Medulla oblongata (tissue), 1 donor: Measurements from ENCODE around the gene FLCN.
"Not testable (repeated sequence)": the region's sequence is repeated elsewhere in the genome, so short reads cannot be mapped to it uniquely, and the experiment has no call there.

ENCODE experiments used
- DNase-seq: peaks from one replicate; pipeline ENCODE4 v3.0.0-alpha.2; 2015; ENCODE audit errors: extremely low spot score

The FLCN gene

DNA sequence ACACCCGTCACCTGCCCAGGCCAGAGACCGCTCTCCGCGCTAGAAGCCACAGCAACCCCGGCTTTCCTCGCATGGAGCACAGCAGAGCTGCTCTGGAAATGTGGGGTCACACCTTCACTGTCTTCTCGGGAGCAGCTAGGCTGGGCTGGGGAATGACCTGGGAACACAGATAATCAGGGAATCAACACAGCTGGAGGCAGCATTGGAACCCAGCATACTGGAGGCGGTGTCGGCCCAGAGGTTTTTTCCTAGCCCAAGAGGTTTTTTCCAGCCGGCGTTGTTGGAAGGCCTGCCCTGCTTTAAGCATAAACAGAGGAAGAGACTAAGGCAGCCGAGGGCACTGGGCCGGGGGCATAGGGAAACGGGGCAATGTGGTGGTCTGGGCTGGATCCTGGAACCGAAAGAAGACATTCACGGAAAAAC lies 30.0 kb downstream of the FLCN start:
- no peak for DNase-seq

DNA sequence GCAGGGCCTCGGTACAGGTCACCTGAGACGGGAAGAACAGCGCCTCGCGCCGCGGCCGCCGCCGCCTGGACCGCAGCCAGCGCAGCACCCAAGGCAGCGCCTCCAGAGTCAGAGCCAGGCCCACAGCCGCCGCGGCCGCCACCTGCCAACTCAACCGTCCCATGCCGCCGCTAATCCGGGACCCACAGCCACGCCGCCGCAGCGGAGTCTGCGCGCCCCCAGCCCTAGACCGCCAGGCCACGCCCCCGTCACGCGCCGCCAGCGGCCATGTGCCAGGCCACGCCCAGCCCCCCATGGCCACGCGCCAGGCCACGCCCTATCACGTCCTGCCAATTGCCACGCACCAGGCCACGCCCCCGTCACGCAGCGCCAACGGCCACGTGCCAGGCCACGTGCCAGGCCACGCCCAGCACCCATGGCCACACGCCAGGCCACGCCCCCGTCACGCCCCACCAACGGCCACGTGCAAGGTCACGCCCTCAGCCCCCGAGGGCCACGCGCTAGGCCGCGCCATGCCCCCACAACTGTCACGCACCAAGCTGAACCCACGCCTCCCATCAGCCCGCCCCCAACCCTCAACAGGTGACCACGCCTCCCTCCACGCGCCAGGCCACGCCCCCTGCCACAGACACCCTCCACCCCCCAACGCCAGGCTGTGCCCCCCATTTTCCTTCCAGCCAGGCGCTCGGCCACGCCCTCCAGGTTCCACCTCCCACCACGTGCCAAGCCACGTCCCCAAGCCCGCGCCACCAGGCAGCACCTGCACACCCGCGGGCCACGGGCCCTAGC lies 30.6 kb downstream of the FLCN start, which contains the start of gene PLD6:
Gene PLD6, minus strand, starts transcription at position 210 of the 789 bp plus-strand sequence. Its CDS starts 47 bp downstream, at position 163.
- DNase-seq = no peak

DNA sequence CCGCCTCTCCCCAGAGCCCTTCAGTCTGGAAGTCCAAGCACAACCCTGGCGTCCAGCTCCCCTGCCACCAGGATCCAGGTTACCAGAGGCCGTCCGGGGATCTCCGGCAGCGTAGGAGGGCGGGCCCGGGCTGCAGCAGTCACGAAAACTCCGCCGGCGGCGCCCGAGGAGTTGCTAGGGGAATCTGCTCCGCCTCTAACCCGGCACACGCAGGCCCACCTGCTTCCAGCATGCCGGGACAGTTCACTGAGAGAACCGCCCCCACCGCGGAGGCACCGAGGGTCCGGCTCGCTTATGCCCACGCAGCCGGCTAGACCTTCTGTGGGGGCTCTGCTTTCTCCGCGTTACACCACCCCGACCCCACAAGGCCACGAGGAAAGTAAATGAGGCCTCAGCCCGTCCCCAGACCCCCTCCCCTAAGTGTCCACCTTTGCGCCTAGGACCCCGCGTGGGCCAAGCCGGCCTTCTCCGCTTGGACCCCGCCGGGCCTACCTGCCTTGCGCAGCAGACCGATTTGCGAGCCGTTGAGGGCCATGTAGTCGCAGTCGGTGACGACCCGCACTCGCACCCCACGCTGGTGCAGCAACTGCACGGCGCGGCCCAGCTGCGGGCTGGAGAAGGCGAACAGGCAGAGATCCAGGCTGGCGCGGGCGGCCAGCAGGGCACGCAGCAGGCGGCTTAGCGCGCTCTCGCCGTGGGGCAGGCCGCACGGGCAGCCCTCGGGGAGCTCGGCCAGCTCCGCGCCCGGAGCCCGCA lies 31.4 kb downstream of the FLCN start:
- DNase-seq = no peak

DNA sequence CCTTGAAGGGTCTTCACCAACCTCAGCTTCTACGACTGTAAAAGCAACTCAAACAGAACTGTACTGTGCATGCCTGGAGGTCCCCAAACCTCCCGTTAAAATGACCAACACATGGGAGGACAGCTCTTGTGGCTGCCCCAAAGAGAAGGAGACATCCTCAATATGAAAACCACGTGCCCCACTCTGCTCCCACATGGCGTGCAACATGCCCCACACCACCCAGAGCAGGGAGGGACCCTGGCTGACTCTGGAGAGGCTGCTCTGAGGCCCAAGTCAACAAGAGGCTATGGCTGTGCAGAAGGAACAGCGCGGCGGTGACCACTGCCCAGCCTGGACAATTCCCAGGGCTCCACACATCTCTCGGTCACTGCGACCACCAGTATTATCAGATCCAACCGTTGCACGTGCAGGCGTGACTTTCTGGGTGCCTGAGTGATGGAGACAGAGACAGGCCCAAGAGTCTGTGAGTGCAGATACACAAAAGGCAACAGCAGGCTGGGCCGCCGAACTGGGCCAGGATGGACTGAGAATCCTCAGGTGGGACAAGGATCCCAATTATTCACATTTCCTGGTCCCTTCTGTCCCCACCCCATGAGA lies 32.2 kb downstream of the FLCN start:
- DNase-seq = no peak

DNA sequence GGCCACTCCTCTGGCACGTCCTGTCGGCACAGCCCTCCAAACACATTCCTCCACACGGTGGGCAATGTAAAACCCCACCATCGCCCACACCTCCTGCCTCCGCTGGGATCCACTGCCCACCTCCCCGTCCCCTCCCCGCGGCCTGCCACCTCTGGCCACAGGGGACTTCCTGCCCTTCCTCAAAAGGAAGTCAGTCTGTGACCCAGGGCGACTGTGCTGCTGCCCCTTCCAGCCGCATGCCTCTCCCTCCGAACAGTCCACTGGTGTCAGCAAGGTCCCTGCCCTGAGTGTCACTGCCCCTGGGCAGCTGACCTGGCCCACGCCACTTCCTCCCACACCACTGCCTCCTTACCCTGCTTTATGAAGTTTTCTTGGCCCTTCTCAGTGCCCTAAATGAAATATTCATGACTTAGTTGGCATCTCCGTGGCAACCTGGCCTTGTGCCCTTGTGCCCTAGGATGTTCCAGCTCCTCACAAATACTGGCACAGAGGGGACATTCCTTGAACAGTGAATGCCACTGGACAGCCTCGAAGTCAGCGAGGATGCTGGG lies 32.9 kb downstream of the FLCN start:
- DNase-seq = peak; percentile 82

DNA sequence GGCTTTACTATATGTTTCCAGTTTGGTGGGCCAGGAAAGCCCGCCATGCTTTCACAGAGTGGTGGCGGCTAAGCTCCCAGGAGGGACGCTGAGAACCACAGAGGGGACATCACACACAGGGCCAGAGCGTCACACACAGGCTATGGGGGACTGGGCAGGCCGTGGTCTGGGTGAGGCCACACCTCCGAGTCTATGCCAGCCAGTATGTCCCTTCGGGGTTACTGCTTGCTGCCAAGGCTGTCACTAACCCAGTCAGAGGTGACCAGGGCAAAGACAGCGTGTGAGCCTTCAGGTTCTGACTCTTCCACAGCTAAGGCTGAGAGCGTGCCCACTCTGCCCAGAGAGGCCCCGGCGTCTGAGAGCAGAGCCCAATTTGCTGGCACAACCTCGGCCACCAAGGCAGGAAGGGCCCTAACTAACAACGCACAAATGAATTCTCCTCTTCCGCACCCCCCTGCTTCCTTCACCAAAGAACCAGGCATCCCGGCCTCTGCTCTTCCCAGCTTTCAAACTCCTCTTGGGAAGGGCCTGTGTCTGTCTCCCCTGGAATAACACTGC lies 33.7 kb downstream of the FLCN start:
- no peak for DNase-seq

DNA sequence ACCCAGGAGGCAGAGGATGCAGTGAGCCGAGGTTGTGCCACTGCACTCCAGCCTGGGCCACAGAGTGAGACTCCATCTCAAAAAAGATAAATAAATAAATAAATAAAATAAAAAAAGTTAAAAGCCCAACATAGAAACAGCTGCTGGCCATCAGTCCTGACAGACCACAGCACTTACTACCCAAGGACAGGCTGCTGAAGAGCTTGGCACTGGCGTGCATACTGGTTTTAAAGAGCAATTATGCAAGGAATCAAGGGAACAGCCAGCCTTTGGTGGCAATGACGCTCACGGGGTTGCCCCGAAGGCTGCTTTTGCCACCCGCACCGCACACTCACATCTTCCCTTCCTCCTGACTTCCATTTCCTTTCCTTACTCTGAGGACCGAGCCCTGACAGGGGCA lies 35.1 kb downstream of the FLCN start:
- no peak for DNase-seq

DNA sequence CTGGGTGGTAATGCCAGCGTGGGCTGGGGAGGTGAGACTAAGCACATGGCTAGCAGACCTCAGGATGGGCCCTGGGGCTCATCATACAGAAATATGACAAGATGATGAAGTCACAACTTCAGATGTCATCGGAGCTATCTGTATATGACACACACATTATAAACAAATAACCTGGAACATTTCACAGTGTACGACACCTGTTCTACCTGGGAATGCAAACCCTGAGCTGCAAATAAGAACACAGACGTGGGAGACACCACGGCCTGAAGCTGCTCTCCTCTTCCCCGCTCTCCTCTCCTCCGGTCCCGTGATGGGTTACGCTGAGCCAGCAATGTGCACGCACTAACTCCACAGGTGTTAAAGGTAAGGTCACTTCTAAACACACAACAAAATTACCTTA lies 35.7 kb downstream of the FLCN start:
- no peak for DNase-seq

DNA sequence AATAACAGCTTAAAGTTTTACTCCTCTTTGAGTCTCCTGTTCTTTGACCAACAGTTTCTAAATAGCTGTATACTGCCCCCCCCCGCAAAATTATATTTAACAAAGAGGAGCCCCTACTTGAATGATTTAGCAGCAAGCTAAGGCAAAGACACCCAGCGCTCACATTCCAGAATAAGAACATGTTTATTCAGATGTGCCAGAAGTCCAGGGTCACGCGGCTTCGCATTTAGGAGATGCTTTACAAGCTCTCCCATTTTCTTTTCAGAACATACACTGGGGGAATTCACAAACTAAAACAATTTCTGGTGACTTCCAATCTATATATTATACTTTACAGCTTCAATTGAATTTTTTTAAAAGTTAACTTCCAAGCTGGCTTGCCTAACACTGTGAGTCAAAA lies 36.1 kb downstream of the FLCN start:
- DNase-seq = no peak

DNA sequence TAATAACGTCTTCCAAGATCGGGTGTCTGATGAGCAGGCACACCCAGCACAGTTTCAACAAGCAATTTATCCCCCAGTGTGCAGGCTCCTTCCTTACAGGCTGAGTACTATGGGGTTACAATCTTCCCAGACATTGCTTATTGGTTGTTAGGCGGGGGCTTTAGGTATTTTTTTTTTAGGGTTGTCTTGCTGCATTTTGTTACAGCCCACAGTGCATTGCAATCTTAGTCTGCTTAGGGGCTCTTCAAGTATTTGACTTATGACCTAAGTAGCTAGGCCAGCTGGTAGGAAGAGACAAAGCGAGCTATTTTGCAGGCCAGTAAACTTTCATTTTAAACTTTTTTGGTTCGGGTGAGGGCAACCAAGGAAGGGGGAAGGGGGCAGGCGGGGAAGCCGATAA lies 36.7 kb downstream of the FLCN start:
- no peak for DNase-seq

DNA sequence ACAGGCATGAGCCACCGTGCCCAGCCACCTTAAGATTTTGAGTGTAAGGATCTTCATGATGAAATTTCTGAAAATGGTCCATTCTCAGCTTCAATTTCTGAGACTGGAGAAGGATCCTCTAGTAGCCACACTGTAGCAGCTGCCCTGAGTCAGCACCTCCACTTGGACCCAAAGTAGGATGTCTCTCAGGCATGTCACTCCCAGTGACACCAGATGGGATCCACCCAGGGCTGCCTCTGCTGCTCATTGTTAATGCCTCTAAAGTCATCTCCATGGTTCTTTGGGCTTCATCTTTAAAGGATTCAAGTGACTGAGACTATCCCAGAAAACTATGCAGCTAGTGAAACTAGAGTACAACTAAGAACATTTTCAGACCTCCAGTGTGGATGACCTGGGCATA lies 38.7 kb downstream of the FLCN start:
- no peak for DNase-seq

DNA sequence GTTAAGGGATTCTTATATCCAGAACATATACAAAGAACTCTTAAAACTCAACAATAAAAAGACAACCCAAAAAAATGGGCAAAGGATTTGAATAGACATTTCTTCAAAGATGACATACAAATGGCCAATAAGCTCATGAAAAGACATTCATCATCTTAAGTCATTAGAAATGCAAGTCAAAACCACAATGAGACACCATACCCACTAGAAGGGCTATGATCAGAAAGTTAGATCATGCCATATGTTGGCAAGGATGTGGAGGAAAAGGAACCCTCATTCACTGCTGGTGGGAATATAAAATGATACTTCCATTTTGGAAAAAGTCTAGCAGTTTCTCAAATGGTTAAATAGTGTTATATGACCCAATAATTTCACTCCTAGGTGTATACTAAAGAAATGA lies 40.2 kb downstream of the FLCN start:
- no peak for DNase-seq

DNA sequence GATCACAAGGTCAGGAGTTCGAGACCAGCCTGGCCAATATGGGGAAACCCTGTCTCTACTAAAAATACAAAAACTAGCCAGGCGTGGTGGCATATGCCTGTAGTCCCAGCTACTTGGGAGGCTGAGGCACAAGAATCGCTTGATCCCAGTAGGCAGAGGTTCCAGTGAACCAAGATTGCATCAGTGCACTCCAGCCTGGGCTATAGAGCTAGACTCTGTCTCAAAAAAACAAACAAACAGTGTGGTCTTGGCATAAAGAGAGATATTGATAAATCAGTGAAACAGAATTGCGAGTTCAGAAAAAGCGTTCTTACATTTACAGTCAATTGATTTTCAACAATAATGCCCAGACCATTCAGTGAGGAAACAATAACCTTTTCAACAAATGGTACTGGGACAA lies 41.5 kb downstream of the FLCN start:
- DNase-seq = not testable (repeated sequence)

DNA sequence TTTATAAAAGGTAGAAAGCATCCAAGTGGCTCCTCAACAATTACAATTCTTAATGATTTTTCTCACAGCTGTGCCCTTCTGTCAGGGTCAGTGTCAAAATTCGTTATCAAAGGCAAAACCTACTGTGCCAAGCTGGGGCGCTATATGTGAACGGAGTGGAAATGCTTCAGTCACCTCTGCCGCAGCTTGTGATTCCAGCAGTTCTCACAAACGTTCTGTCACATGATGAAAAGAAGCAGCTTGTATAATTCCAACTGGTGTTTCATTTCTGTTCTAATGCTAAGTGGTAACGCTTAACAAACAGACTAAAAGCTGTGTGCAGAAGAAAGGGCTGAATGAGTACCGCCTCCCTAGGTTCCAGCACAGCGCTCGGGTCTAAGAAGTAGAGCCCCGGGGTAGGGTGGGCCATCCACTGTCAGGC lies 45.0 kb downstream of the FLCN start:
- no peak for DNase-seq

DNA sequence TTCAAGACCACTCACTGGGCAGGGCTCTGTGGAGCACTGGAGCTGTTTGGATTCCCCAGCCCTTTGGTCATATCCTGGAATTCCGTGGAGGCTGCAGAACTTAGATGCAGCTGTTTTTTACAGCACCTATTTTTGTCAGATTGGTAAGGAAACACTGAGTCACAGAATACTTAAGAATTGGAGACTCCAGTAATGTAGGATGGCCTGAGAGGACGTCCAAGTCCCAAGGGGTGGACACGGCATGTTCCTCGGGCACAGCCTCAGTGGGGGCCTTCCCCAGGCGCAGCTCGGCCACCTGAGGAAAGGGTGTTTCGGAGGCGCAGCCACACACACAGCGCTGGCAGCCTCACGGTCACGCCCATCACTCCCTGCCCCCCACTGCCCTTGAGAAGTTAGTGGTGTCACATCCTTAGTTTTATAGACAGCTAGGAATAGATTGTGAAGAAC lies 45.6 kb downstream of the FLCN start:
- DNase-seq = no peak

DNA sequence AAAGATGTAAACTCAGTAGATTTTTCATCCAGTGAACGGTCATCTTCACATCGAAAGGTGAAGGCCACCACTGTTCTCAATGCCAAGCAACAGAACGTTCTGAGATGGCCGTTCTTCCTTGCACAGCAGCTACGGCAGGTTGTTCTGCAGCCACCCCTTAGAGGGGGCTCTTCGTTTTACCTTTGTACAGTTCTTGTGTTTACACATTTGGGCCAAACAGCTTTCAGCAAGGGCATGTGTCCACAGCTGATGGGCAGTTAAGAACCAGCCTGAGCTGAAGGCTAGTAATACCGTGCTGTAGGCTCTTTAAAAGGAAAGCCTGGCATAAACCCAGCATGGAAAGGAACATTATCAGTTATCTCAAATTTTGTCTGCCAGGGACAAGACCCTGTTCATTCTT lies 46.8 kb downstream of the FLCN start:
- no peak for DNase-seq

DNA sequence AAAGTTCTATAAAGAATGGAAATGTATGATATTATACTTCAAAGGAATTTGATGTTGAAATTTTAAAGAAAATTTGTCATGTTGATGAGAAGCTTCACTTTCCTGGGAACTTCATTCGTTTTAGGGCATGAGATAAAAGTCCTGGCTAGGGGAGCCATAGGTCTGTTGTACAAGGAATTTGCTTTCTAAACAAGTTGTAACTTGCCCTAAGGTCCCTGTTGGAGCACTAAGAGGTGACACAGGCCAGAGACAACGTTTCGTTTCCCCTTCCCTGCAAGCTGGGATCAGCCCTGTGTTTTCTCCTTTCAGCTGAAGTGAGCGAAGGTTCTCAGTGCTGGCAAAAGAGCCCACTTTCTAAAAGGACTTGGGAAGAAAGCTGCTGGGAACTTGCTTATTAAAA lies 47.4 kb downstream of the FLCN start:
- DNase-seq = no peak

DNA sequence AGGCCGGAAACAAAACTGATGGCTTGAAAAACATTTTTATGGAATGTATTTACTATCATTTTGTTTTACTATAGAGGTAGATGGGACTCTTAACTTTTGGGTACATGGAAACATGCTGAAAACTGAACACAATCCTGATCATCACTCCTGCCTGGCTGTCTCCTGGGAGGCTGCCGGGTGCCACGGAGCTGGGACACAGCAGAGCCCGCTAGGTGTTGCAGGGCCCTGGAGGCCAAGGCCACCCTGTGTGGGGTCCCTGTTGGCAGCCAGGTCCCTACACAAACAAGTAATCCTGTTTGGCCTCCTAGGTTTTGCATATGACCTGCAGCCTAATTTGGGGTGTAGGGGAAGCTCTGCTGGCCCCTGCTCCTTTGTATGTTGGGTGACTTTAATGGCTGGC lies 48.4 kb downstream of the FLCN start:
- no peak for DNase-seq

DNA sequence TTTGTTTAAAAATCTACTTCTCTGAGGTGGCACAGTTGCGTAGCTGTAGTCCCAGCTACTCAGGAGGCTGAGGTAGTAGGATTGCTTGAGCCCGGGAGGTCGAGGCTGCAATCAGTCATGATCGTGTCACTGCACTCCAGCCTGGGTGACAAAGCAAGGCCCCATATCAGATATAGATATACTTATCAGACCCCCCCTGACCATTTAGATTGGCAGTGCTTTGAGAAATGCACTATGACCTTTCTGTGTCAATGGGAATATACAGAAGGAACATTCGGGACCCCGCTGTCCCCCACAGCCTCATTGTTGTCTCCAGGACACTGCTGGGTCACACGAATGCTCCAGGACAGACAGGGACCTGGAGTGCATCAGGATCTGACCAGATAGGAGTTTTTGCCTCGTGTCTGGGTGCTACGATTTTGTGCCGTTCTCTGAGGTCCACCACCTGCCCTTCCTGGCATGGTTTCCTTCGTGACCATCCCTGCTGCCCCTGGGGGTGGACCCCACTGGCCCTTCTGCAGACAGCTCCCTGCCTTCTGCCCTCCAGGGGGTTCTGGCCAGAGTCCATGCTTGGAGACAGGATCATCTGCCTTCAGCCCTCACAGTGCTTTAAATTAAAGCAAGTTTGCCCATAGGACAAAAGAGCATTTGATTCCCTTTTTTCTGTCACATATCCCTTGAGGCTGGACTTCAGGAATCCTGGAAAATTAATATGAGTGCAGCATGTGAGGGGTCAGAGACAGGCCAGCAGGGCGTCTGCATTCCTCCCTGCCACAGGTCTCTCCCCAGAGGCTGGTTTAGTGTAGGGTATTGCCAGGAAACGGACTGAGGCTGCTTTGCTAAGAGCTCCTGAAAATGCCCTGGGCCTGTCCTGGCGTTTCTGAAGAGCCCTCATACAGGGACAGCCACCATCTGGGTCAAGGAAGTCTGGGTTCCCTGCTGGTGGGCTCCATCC lies 50.1 kb downstream of the FLCN start:
- no peak for DNase-seq

DNA sequence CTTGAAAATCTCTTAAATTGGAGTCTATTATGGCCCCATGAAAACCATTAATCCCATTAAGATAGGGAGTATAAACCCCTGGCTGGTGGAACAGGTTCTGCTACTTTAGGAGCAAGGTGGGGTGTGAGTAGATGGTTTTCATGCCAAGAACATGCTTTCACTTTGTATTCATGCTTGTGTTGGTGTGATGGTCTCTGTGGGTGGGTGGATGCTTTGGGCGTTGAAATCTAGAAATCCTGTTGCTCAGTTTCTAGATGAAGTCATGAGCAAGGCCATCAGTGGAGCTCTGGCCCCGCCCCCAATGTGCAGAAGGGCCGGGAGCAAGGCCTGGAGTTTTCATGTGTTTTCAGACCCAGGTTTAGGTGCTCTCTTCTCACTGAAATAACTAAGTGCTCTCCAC lies 50.9 kb downstream of the FLCN start:
- no peak for DNase-seq
